Measurements from ENCODE around the gene KCNAB1. TPM values are rescaled to one million over a fixed set of nuclear protein-coding genes. Genes with fewer than 3 reads are reported as not detected.

The KCNAB1 gene
- total and polyA plus RNA-seq, 2 of the 8 experiments (the other 6 are each of a cell fraction or from before 2014, with no cell fraction given), result 0.51 to 2.3 TPM

DNA sequence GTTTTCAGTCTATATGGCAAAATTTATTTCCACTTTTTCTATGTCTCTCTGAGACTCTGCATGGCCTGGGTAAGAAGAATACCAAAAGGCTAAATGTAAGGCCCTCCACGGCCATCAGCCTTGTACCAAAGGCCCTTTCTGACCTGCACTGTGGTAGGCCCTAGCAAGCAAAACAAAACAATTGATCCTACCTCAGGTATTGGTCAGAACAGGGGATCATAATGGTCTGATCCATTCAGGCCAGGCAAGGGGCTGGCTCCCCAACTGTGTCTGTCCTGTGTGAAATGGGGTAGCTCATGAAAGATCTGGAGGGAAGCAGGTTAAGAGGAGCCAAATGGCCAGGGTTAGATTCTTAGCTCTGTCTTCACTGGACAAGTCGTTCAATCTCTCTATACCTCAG lies 253.3 kb downstream of the KCNAB1 start:
- Histone ChIP-seq H2BK120ac (replicated peaks; ENCODE audit: low read depth, low read length) (peak overlapping the region; percentile 89), H3K9ac (replicated peaks in 1 of 4; ENCODE audit: extremely low read depth in 1 of 4, low read depth in 3 of 4, low read length in 3 of 4) (no peak overlapping the region), H2AFZ (ENCODE audit: low read length) (peak overlapping the region; percentile 67; the same call in 1 of the 2 replicates), H3K9me3 (ENCODE audit: insufficient read depth in 2 of 2, low read depth in 1 of 2, low read length in 1 of 2) (no peaks in the 10 kb centered on the region), H3K79me1 (ENCODE audit: low read depth, low read length) (no peaks in the 10 kb centered on the region), H4K8ac (ENCODE audit: extremely low read depth, insufficient read depth, low read length) (no peak overlapping the region; the same call in 1 of the 2 replicates), H2AK5ac (ENCODE audit: low read depth, low read length) (no peak overlapping the region), H2BK15ac (ENCODE audit: low read length) (no peak overlapping the region), H4K91ac (replicated peaks; ENCODE audit: insufficient read length, low read length) (peak overlapping the region; percentile 22), H2BK12ac (ENCODE audit: low read depth, low read length) (no peak overlapping the region; the same call in 1 of the 2 replicates), H4K20me1 (replicated peaks in 1 of 2; ENCODE audit: control insufficient read depth in 1 of 2, insufficient read depth in 2 of 2, low read length in 2 of 2) (no peaks in the 10 kb centered on the region), H3K23ac (ENCODE audit: insufficient read length) (no peak overlapping the region), H3K27me3 (replicated peaks in 1 of 4; ENCODE audit: control insufficient read depth in 3 of 4, extremely low read depth in 1 of 4, insufficient read depth in 3 of 4, low read length in 3 of 4) (no peaks in the 10 kb centered on the region), H3K56ac (replicated peaks; ENCODE audit: insufficient read length, low read depth, low read length) (no peak overlapping the region), H3K27ac (ENCODE audit: low read depth, low read length) (no peak overlapping the region), H3K4me1 (replicated peaks in 1 of 4; ENCODE audit: control insufficient read depth in 3 of 4, insufficient read depth in 4 of 4, low read length in 3 of 4) (peaks cover 5 to 13% (median 9%) of the 10 kb centered on the region in 4 experiments; a peak in 6 of 7 replicates), H3K14ac (ENCODE audit: insufficient read length) (no peak overlapping the region), H4K5ac (ENCODE audit: insufficient read length, low read depth, low read length) (peak overlapping the region; percentile 18), H3K23me2 (ENCODE audit: low read depth, low read length) (no peaks in the 10 kb centered on the region), H2BK20ac (ENCODE audit: low read length) (peak overlapping the region; percentile 16; the same call in 1 of the 2 replicates), H3K4me2 (ENCODE audit: insufficient read depth in 1 of 2, low read depth in 2 of 2, low read length in 2 of 2) (no peak overlapping the region; a peak in 1 of 4 replicates), H3K18ac (ENCODE audit: extremely low read depth, low read length) (peak overlapping the region; percentile 75), H3K79me2 (ENCODE audit: control insufficient read depth in 1 of 2, insufficient read depth in 2 of 2, low read length in 2 of 2) (no peaks in the 10 kb centered on the region), H3K36me3 (ENCODE audit: control insufficient read depth in 2 of 4, insufficient read depth in 4 of 4, low read length in 3 of 4) (no peaks in the 10 kb centered on the region), H3K4me3 (ENCODE audit: extremely low read depth in 1 of 4, insufficient read depth in 2 of 4, low read depth in 3 of 4, low read length in 4 of 4) (peak overlapping the region in 1 of 4 experiments; percentile 7; a peak in 1 of 8 replicates), H3K4ac (replicated peaks; ENCODE audit: insufficient read length, low read depth, low read length) (no peak overlapping the region), H2BK5ac (ENCODE audit: low read depth, low read length) (no peak overlapping the region)
- CTCF ChIA-PET (ENCODE audit: partially characterized antibody), result interaction anchor here (0.8 to 2.5 kb wide), 8 partner anchors 9 to 288 kb away, joined by 3 to 26 read pairs (median 3); no protein-coding TSS in a partner anchor
- FAIRE-seq (no peak), DNase-seq (ENCODE audit: low read depth in 1 of 2, low spot score in 2 of 2) (no peak)
- WGBS, 2 experiments (ENCODE audit: extremely low coverage in 1 of 2, insufficient coverage in 1 of 2, insufficient read length in 1 of 2, insufficient replicate concordance in 2 of 2, low coverage in 1 of 2, low lambda C conversion rate in 2 of 2, missing lambda C conversion rate in 1 of 2), result 76% methylated on average over 2 of the region's 2 CpGs; no CpG with 5 or more reads in 1 of the 2 experiments
- TF ChIP-seq CHD1 (IDR thresholded peaks at IDR 0.05; ENCODE audit: low read depth, low read length), result no peak
- TF ChIP-seq RAD21 (IDR thresholded peaks at IDR 0.05 in 1 of 2, conservative IDR thresholded peaks at IDR 0.05 in 1 of 2; ENCODE audit: low read depth in 2 of 2, low read length in 2 of 2), result no peak
- TF ChIP-seq KDM5A (IDR thresholded peaks at IDR 0.05; ENCODE audit: low read length), result no peak
- no peak for TF ChIP-seq SIRT6 (IDR thresholded peaks at IDR 0.05; ENCODE audit: low read length)
- no peak for TF ChIP-seq EP300 (IDR thresholded peaks at IDR 0.05; ENCODE audit: borderline replicate concordance in 1 of 2, low read depth in 2 of 2, low read length in 2 of 2)
- no peak for TF ChIP-seq SIX5 (IDR thresholded peaks at IDR 0.05; ENCODE audit: low read depth, low read length)
- TF ChIP-seq CBX8 (IDR thresholded peaks at IDR 0.05; ENCODE audit: borderline replicate concordance, low read depth, low read length), result no peak
- TF ChIP-seq SP1 (IDR thresholded peaks at IDR 0.05; ENCODE audit: low read depth, low read length), result no peak
- no peak for TF ChIP-seq CREB1 (IDR thresholded peaks at IDR 0.05)
- no peak for TF ChIP-seq NANOG (IDR thresholded peaks at IDR 0.05; ENCODE audit: insufficient read depth, low read depth, low read length, poor library complexity, severe bottlenecking)
- TF ChIP-seq, protein P1, sequence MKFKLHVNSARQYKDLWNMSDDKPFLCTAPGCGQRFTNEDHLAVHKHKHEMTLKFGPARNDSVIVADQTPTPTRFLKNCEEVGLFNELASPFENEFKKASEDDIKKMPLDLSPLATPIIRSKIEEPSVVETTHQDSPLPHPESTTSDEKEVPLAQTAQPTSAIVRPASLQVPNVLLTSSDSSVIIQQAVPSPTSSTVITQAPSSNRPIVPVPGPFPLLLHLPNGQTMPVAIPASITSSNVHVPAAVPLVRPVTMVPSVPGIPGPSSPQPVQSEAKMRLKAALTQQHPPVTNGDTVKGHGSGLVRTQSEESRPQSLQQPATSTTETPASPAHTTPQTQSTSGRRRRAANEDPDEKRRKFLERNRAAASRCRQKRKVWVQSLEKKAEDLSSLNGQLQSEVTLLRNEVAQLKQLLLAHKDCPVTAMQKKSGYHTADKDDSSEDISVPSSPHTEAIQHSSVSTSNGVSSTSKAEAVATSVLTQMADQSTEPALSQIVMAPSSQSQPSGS (IDR thresholded peaks at IDR 0.05; ENCODE audit: low read length), result no peak
- POLR2A ChIA-PET (ENCODE audit: partially characterized antibody), result no interaction called here

Data from H1 (cell line).